ENCODE measurements around the gene H2BK1.

H2BK1 gene

DNA sequence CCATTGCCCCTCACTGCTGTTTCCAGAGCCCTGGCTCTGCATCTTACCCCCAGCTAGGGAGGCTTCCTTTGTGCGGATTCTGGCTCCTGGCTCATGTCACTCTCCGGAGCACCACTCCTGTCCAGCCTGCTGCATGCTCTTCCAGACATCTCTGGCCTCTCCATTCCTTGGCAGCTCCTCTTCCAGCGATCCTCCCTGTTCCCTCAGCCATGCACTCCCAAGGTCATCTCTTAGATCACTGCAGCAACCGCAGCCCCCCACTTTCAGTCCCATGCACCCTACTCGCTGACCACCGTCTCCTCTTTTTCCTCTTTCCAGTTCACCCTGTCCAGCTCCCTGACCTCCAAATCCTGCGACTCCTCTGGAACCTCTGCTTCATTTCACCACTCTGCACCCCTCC, 45.1 kb upstream of the H2BK1 start:
- no peaks in the 10 kb centered on the region for H3K9me3 ChIP-seq (ENCODE audit: low read length)
- peaks cover 18% of the 10 kb centered on the region for H3K27me3 ChIP-seq (ENCODE audit: insufficient read depth, low read length)
- no peaks in the 10 kb centered on the region for H3K36me3 ChIP-seq (ENCODE audit: insufficient read depth, low read length)
- no peaks in the 10 kb centered on the region for H3K79me2 ChIP-seq (ENCODE audit: insufficient read depth, low read length)
- no peaks in the 10 kb centered on the region for H3K4me1 ChIP-seq (ENCODE audit: insufficient read depth, low read length, severe bottlenecking)
- no peak overlapping the region for H3K9ac ChIP-seq (ENCODE audit: low read length)
- no peak for TF ChIP-seq EZH2 (IDR thresholded peaks at IDR 0.05; ENCODE audit: borderline replicate concordance, low read length)
- TF ChIP-seq, protein P1, sequence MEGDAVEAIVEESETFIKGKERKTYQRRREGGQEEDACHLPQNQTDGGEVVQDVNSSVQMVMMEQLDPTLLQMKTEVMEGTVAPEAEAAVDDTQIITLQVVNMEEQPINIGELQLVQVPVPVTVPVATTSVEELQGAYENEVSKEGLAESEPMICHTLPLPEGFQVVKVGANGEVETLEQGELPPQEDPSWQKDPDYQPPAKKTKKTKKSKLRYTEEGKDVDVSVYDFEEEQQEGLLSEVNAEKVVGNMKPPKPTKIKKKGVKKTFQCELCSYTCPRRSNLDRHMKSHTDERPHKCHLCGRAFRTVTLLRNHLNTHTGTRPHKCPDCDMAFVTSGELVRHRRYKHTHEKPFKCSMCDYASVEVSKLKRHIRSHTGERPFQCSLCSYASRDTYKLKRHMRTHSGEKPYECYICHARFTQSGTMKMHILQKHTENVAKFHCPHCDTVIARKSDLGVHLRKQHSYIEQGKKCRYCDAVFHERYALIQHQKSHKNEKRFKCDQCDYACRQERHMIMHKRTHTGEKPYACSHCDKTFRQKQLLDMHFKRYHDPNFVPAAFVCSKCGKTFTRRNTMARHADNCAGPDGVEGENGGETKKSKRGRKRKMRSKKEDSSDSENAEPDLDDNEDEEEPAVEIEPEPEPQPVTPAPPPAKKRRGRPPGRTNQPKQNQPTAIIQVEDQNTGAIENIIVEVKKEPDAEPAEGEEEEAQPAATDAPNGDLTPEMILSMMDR (IDR thresholded peaks at IDR 0.05; ENCODE audit: low read length): no peak
- no peak overlapping the region for H3K4me2 ChIP-seq (ENCODE audit: low read length)
- H3F3A ChIP-seq (ENCODE audit: insufficient read depth, low read length): no peaks in the 10 kb centered on the region
- H3K27ac ChIP-seq (ENCODE audit: low read depth, low read length, poor library complexity, severe bottlenecking): no peak overlapping the region
- H2AFZ ChIP-seq (ENCODE audit: low read length): no peak overlapping the region
- H4K20me1 ChIP-seq (ENCODE audit: insufficient read depth, low read length): no peaks in the 10 kb centered on the region
- H3K9me2 ChIP-seq (ENCODE audit: low read depth, low read length): no peaks in the 10 kb centered on the region
- H3K4me3 ChIP-seq (ENCODE audit: low read depth, low read length, poor library complexity, severe bottlenecking): no peak overlapping the region

DNA sequence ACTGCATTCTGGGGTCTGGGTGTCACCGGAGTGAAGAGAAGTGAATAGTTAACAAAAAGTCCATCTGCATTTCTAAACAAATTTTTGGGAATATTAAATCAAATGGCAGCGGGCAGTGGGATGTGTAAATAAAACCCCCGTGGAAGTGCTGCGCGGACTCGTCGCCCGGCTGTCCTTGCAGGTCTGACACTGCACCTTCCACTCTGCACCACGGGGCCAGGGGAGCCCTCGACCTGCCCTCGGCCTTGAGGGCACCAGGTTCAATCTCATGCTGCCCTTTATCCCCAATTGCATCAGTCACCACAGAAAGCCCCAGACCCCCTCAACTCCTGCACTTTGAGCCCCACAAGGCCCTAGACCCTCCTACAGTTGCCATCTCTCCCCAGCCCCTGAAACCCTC, 44.6 kb upstream of the H2BK1 start:
- no peaks in the 10 kb centered on the region for H3K9me2 ChIP-seq (ENCODE audit: low read depth, low read length)
- H3K27me3 ChIP-seq (ENCODE audit: insufficient read depth, low read length): peaks cover 19% of the 10 kb centered on the region
- H3K4me3 ChIP-seq (ENCODE audit: low read depth, low read length, poor library complexity, severe bottlenecking): no peak overlapping the region
- H4K20me1 ChIP-seq (ENCODE audit: insufficient read depth, low read length): no peaks in the 10 kb centered on the region
- H3K4me2 ChIP-seq (ENCODE audit: low read length): no peak overlapping the region
- no peak for TF ChIP-seq EZH2 (IDR thresholded peaks at IDR 0.05; ENCODE audit: borderline replicate concordance, low read length)
- TF ChIP-seq, protein P1 (IDR thresholded peaks at IDR 0.05; ENCODE audit: low read length): no peak
- no peak overlapping the region for H3K9ac ChIP-seq (ENCODE audit: low read length)
- H3K9me3 ChIP-seq (ENCODE audit: low read length): no peaks in the 10 kb centered on the region
- no peaks in the 10 kb centered on the region for H3F3A ChIP-seq (ENCODE audit: insufficient read depth, low read length)
- H2AFZ ChIP-seq (ENCODE audit: low read length): no peak overlapping the region
- no peaks in the 10 kb centered on the region for H3K4me1 ChIP-seq (ENCODE audit: insufficient read depth, low read length, severe bottlenecking)
- no peaks in the 10 kb centered on the region for H3K36me3 ChIP-seq (ENCODE audit: insufficient read depth, low read length)
- no peak overlapping the region for H3K27ac ChIP-seq (ENCODE audit: low read depth, low read length, poor library complexity, severe bottlenecking)
- H3K79me2 ChIP-seq (ENCODE audit: insufficient read depth, low read length): no peaks in the 10 kb centered on the region

DNA sequence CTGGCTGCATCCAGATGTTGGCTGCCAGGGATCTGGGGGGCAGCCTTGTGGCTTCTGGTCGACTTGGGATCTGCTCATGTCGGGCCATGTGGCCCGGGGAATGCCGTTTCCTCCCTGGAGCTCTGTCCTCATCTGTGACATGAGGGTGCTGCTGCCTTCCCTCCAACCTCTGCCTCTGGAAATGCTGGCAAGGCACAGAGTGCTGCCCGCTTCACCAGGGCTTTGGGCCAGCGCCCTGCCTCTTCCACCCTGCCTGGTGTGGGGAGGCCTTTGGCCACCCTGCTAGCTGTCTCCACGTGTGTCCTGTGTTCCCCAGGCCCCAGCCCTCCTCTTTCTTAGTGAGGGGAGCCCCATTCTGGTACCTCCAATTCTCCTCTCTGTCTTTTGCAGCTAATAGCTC, 44.0 kb upstream of the H2BK1 start:
- no peak overlapping the region for H3K4me3 ChIP-seq (ENCODE audit: low read depth, low read length, poor library complexity, severe bottlenecking)
- H2AFZ ChIP-seq (ENCODE audit: low read length): no peak overlapping the region
- H3K79me2 ChIP-seq (ENCODE audit: insufficient read depth, low read length): no peaks in the 10 kb centered on the region
- no peak overlapping the region for H3K27ac ChIP-seq (ENCODE audit: low read depth, low read length, poor library complexity, severe bottlenecking)
- TF ChIP-seq, protein P1 (IDR thresholded peaks at IDR 0.05; ENCODE audit: low read length): no peak
- TF ChIP-seq EZH2 (IDR thresholded peaks at IDR 0.05; ENCODE audit: borderline replicate concordance, low read length): no peak
- H3F3A ChIP-seq (ENCODE audit: insufficient read depth, low read length): no peaks in the 10 kb centered on the region
- no peaks in the 10 kb centered on the region for H3K36me3 ChIP-seq (ENCODE audit: insufficient read depth, low read length)
- peaks cover 22% of the 10 kb centered on the region for H3K27me3 ChIP-seq (ENCODE audit: insufficient read depth, low read length)
- no peaks in the 10 kb centered on the region for H3K9me2 ChIP-seq (ENCODE audit: low read depth, low read length)
- H3K4me2 ChIP-seq (ENCODE audit: low read length): no peak overlapping the region
- peaks cover 2% of the 10 kb centered on the region for H3K4me1 ChIP-seq (ENCODE audit: insufficient read depth, low read length, severe bottlenecking)
- H3K9ac ChIP-seq (ENCODE audit: low read length): no peak overlapping the region
- H4K20me1 ChIP-seq (ENCODE audit: insufficient read depth, low read length): no peaks in the 10 kb centered on the region
- no peaks in the 10 kb centered on the region for H3K9me3 ChIP-seq (ENCODE audit: low read length)
